ENCODE results near the gene P2RY6. TPM values are rescaled to one million over a fixed set of nuclear protein-coding genes. Genes with fewer than 3 reads are reported as not detected.
"Not testable (repeated sequence)": the region's sequence is repeated elsewhere in the genome, so short reads cannot be mapped to it uniquely, and the experiment has no call there.

Gene P2RY6
- total RNA-seq, 2 donors from 2014 or later: 7.7 to 13.4 TPM

- no peak overlapping the region for H3K4me3 ChIP-seq
- TF ChIP-seq CTCF (IDR thresholded peaks at IDR 0.05): no peak
- no peak for ATAC-seq (ENCODE audit: insufficient number of reproducible peaks, low FRiP score, low read depth)
- no peak overlapping the region for H3K27ac ChIP-seq
- no peaks in the 10 kb centered on the region for H3K9me3 ChIP-seq
- no peaks in the 10 kb centered on the region for H3K36me3 ChIP-seq
- no peaks in the 10 kb centered on the region for H3K27me3 ChIP-seq (replicated peaks; ENCODE audit: insufficient read depth)
- no peak for DNase-seq (ENCODE audit: low spot score)
- peaks cover 7 to 35% of the 10 kb centered on the region in 2 donors for H3K4me1 ChIP-seq (ENCODE audit: control insufficient read depth in 1 of 2, low read depth in 2 of 2)
Measured at GRCh38 chr11:73268671-73269271, 3.4 kb upstream of the P2RY6 start.

GRCh38 chr11:73269459-73270015, 2.6 kb upstream of the P2RY6 start:
- Histone ChIP-seq H3K4me1 (ENCODE audit: control insufficient read depth in 1 of 2, low read depth in 2 of 2) (peaks cover 7 to 29% of the 10 kb centered on the region in 2 donors), H3K4me3 (no peak overlapping the region), H3K9me3 (no peaks in the 10 kb centered on the region), H3K36me3 (no peaks in the 10 kb centered on the region), H3K27me3 (replicated peaks; ENCODE audit: insufficient read depth) (no peaks in the 10 kb centered on the region), H3K27ac (no peak overlapping the region)
- DNase-seq (ENCODE audit: low spot score) (no peak), ATAC-seq (ENCODE audit: insufficient number of reproducible peaks, low FRiP score, low read depth) (no peak)
- no peak for TF ChIP-seq CTCF (IDR thresholded peaks at IDR 0.05)

- peaks cover 7 to 22% of the 10 kb centered on the region in 2 donors for H3K4me1 ChIP-seq (ENCODE audit: control insufficient read depth in 1 of 2, low read depth in 2 of 2)
- no peak overlapping the region for H3K4me3 ChIP-seq
- DNase-seq (ENCODE audit: low spot score): no peak
- H3K9me3 ChIP-seq: no peaks in the 10 kb centered on the region
- ATAC-seq (ENCODE audit: insufficient number of reproducible peaks, low FRiP score, low read depth): no peak
- TF ChIP-seq CTCF (IDR thresholded peaks at IDR 0.05): no peak
- H3K27me3 ChIP-seq (replicated peaks; ENCODE audit: insufficient read depth): no peaks in the 10 kb centered on the region
- H3K27ac ChIP-seq: no peak overlapping the region
- H3K36me3 ChIP-seq: no peaks in the 10 kb centered on the region
Measured at GRCh38 chr11:73270016-73270854, 1.9 kb upstream of the P2RY6 start.

- peaks cover 7 to 15% of the 10 kb centered on the region in 2 donors for H3K4me1 ChIP-seq (ENCODE audit: control insufficient read depth in 1 of 2, low read depth in 2 of 2)
- H3K36me3 ChIP-seq: no peaks in the 10 kb centered on the region
- ATAC-seq (ENCODE audit: insufficient number of reproducible peaks, low FRiP score, low read depth) (no peak), DNase-seq (ENCODE audit: low spot score) (no peak)
- no peaks in the 10 kb centered on the region for H3K27me3 ChIP-seq (replicated peaks; ENCODE audit: insufficient read depth)
- H3K9me3 ChIP-seq: no peaks in the 10 kb centered on the region
- no peak for TF ChIP-seq CTCF (IDR thresholded peaks at IDR 0.05)
- no peak overlapping the region for H3K4me3 ChIP-seq
- no peak overlapping the region for H3K27ac ChIP-seq
Measured at GRCh38 chr11:73270855-73271477, 1.2 kb upstream of the P2RY6 start.

GRCh38 chr11:73271478-73271865, 666 bp upstream of the P2RY6 start:
- not testable (repeated sequence) for H3K27ac ChIP-seq; ATAC-seq (ENCODE audit: insufficient number of reproducible peaks, low FRiP score, low read depth); H3K9me3 ChIP-seq; H3K27me3 ChIP-seq (replicated peaks; ENCODE audit: insufficient read depth); DNase-seq (ENCODE audit: low spot score); H3K4me3 ChIP-seq; H3K36me3 ChIP-seq
- H3K4me1 ChIP-seq (ENCODE audit: control insufficient read depth in 1 of 2, low read depth in 2 of 2): peaks cover 3 to 10% of the 10 kb centered on the region in 2 donors
